Tibial artery (tissue), 4 donors: ENCODE measurements around the gene AVL9.
"Not testable (repeated sequence)": the region's sequence is repeated elsewhere in the genome, so short reads cannot be mapped to it uniquely, and the experiment has no call there.

Source experiments
- DNase-seq, 2 donors: peaks; one replicate each; pipeline ENCODE4 v3.0.0-alpha.2; 2019
- H3K27ac ChIP-seq, 2 donors: fragments of 200-600 bp; sonication (generic) in 1 of 2; 1 replicate in 1 of 2; 2 replicates in 1 of 2; pipeline ENCODE4 v1.5.1; 2018 to 2019; ENCODE audit warnings: mild to moderate bottlenecking in 1 of 2
- H3K27me3 ChIP-seq, 2 donors: fragments of 200-600 bp; sonication (generic) in 1 of 2; one replicate each; pipeline versions ENCODE4 v1.5.1 to v1.6.0; 2016 to 2019
- H3K36me3 ChIP-seq, 3 donors: fragments of 200-600 bp; sonication (generic) in 2 of 3; one replicate each; pipeline ENCODE4 v1.5.1; 2016 to 2019; ENCODE audit warnings: mild to moderate bottlenecking in 2 of 3
- H3K4me1 ChIP-seq, 4 donors: fragments of 200-600 bp; sonication (generic) in 2 of 4; 1 replicate in 3 of 4; 2 replicates in 1 of 4; pipeline ENCODE4 v1.5.1; 2016 to 2019
- H3K4me3 ChIP-seq, 2 donors: fragments of 200-600 bp; sonication (generic) in 1 of 2; 1 replicate in 1 of 2; 2 replicates in 1 of 2; pipeline ENCODE4 v1.5.1; 2018 to 2019; ENCODE audit warnings: mild to moderate bottlenecking in 2 of 2
- H3K9me3 ChIP-seq, 3 donors: fragments of 200-600 bp; sonication (generic) in 1 of 3; one replicate each; pipeline ENCODE4 v1.5.1; 2016 to 2019
- CTCF ChIP-seq, 2 experiments: fragments of 200-600 bp in 1 of 2; fragments of 450-650 bp in 1 of 2; IDR thresholded peaks; one replicate each; pipeline ENCODE4 v1.5.1; 2017 to 2019; ENCODE audit warnings: antibody characterized with exemption in 2 of 2, mild to moderate bottlenecking in 1 of 2, moderate library complexity in 1 of 2
- intact Hi-C: fragments of 100-400 bp; cut with DNase I; formaldehyde crosslinking; loops from one replicate; pipeline ENCODE4 v1.15.0; 2023; ENCODE audit warnings: low total_unique reads

Gene AVL9

GRCh38 chr7:32461484-32461883, 33.8 kb upstream of the AVL9 start:
- Histone ChIP-seq H3K4me3 (no peak overlapping the region), H3K9me3 (no peaks in the 10 kb centered on the region), H3K4me1 (no peaks in the 10 kb centered on the region), H3K27ac (no peak overlapping the region), H3K27me3 (no peaks in the 10 kb centered on the region), H3K36me3 (no peaks in the 10 kb centered on the region)
- intact Hi-C loops, result no loop called here
- no peak for DNase-seq
- TF ChIP-seq CTCF (IDR thresholded peaks at IDR 0.05), result no peak

GRCh38 chr7:32462451-32462850, 32.8 kb upstream of the AVL9 start:
- intact Hi-C loops, result no loop called here
- no peak for DNase-seq
- H3K27me3 ChIP-seq, result no peaks in the 10 kb centered on the region
- no peaks in the 10 kb centered on the region for H3K9me3 ChIP-seq
- TF ChIP-seq CTCF (IDR thresholded peaks at IDR 0.05), result no peak
- no peaks in the 10 kb centered on the region for H3K4me1 ChIP-seq
- H3K36me3 ChIP-seq, result no peaks in the 10 kb centered on the region
- H3K4me3 ChIP-seq, result no peak overlapping the region
- H3K27ac ChIP-seq, result no peak overlapping the region

- no peak for TF ChIP-seq CTCF (IDR thresholded peaks at IDR 0.05)
- Histone ChIP-seq H3K36me3 (no peaks in the 10 kb centered on the region), H3K9me3 (no peaks in the 10 kb centered on the region), H3K4me3 (no peak overlapping the region), H3K4me1 (no peaks in the 10 kb centered on the region), H3K27me3 (no peaks in the 10 kb centered on the region), H3K27ac (no peak overlapping the region)
- intact Hi-C loops, result no loop called here
- DNase-seq, result no peak
Observed at GRCh38 chr7:32462977-32463376, 32.3 kb upstream of the AVL9 start.

GRCh38 chr7:32464641-32465416, 30.5 kb upstream of the AVL9 start:
- H3K4me3 ChIP-seq, H3K27me3 ChIP-seq, H3K4me1 ChIP-seq, intact Hi-C loops, DNase-seq, H3K36me3 ChIP-seq, H3K27ac ChIP-seq, H3K9me3 ChIP-seq: not testable (repeated sequence)

GRCh38 chr7:32470004-32470403, 25.3 kb upstream of the AVL9 start:
- H3K27me3 ChIP-seq, DNase-seq, H3K9me3 ChIP-seq, H3K36me3 ChIP-seq, H3K27ac ChIP-seq, H3K4me3 ChIP-seq, intact Hi-C loops: not testable (repeated sequence)
- H3K4me1 ChIP-seq, result peaks cover 0 to 10% (median 1%) of the 10 kb centered on the region in 4 donors

GRCh38 chr7:32470871-32471270, 24.4 kb upstream of the AVL9 start:
- no peaks in the 10 kb centered on the region for H3K27me3 ChIP-seq
- peaks cover 0 to 12% (median 4%) of the 10 kb centered on the region in 4 donors for H3K4me1 ChIP-seq
- no peaks in the 10 kb centered on the region for H3K36me3 ChIP-seq
- no peaks in the 10 kb centered on the region for H3K9me3 ChIP-seq
- no peak for DNase-seq
- no peak overlapping the region for H3K27ac ChIP-seq
- TF ChIP-seq CTCF (IDR thresholded peaks at IDR 0.05), result no peak
- intact Hi-C loops, result no loop called here
- H3K4me3 ChIP-seq, result no peak overlapping the region

- no peaks in the 10 kb centered on the region for H3K9me3 ChIP-seq
Observed at GRCh38 chr7:32472015-32472414, 23.3 kb upstream of the AVL9 start.

More at GRCh38 chr7:32472015-32472414, 23.3 kb upstream of the AVL9 start:
- DNase-seq, result no peak
- no peaks in the 10 kb centered on the region for H3K27me3 ChIP-seq
- no peak for TF ChIP-seq CTCF (IDR thresholded peaks at IDR 0.05)
- no peak overlapping the region for H3K4me3 ChIP-seq
- H3K36me3 ChIP-seq, result no peaks in the 10 kb centered on the region
- no peak overlapping the region for H3K27ac ChIP-seq
- peaks cover 0 to 12% (median 4%) of the 10 kb centered on the region in 4 donors for H3K4me1 ChIP-seq
- intact Hi-C loops, result no loop called here
